Keratinocyte (primary cell): ENCODE measurements around the gene CTNNBL1.

Experiments
- CTCF ChIP-seq, 3 experiments: IDR thresholded peaks in 1 of 3; conservative IDR thresholded peaks in 1 of 3; optimal IDR thresholded peaks in 1 of 3; 2 replicates in 2 of 3; 3 replicates in 1 of 3; pipeline versions ENCODE3 to v1.5.1; 2011; ENCODE audit warnings: low read length in 3 of 3, mild to moderate bottlenecking in 3 of 3, moderate library complexity in 2 of 3, control low read depth in 1 of 3, inconsistent platforms in 1 of 3; ENCODE audit not compliant: insufficient read depth in 2 of 3; ENCODE audit errors: extremely low read depth in 1 of 3
- EZH2 ChIP-seq: IDR thresholded peaks from one replicate; pipeline ENCODE4 v1.6.1; 2012; ENCODE audit warnings: inconsistent platforms, mild to moderate bottlenecking, low read length, moderate library complexity

GRCh38 chr20:37848706-37849105 is 154.9 kb downstream of the CTNNBL1 start:
- no peak for TF ChIP-seq CTCF (optimal IDR thresholded peaks at IDR 0.05 in 1 of 3, IDR thresholded peaks at IDR 0.05 in 1 of 3, conservative IDR thresholded peaks at IDR 0.05 in 1 of 3; ENCODE audit: extremely low read depth in 1 of 3, insufficient read depth in 2 of 3, low read length in 3 of 3)
- no peak for TF ChIP-seq EZH2
